Lower leg skin (tissue), 4 donors: ENCODE measurements around the gene FTO. TPM values are rescaled to one million over a fixed set of nuclear protein-coding genes. Genes with fewer than 3 reads are reported as not detected.
A peak's percentile ranks its signal among the peaks of the same experiment; 100 is the strongest.

Experiments
- DNase-seq, 2 donors: peaks; one replicate each; pipeline ENCODE4 v3.0.0-alpha.2; 2019; ENCODE audit warnings: low spot score in 2 of 2
- H3K4me3 ChIP-seq: fragments of 200-600 bp; sonication (generic); 2 replicates; pipeline ENCODE4 v1.5.1; 2017; ENCODE audit warnings: mild to moderate bottlenecking, low read depth; ENCODE audit not compliant: poor library complexity, severe bottlenecking
- CTCF ChIP-seq, 3 donors: fragments of 450-650 bp; IDR thresholded peaks; one replicate each; pipeline ENCODE4 v1.5.1; 2016; ENCODE audit warnings: antibody characterized with exemption in 3 of 3, mild to moderate bottlenecking in 3 of 3, moderate library complexity in 2 of 3
- POLR2A ChIP-seq, 2 donors: fragments of 450-650 bp; IDR thresholded peaks; one replicate each; pipeline ENCODE4 v1.6.1; 2016 to 2017; ENCODE audit warnings: antibody characterized with exemption in 2 of 2, mild to moderate bottlenecking in 1 of 2, moderate library complexity in 1 of 2
- WGBS, 2 donors: methylation state at CpG; one replicate each; pipeline ENCODE4 v1.1.5; 2018; 5-methylcytosine and 5-hydroxymethylcytosine counted together
- intact Hi-C: fragments of 100-400 bp; cut with DNase I; formaldehyde crosslinking; loops from one replicate; pipeline ENCODE4 v1.15.0; 2023; ENCODE audit warnings: low total_unique reads
- total RNA-seq, 4 donors: library from RNA; depleted of rRNA; stranded (reverse); fragments of >200 nt; gene quantifications; one replicate each; pipeline ENCODE4 v1.1.0, GENCODE V29; 2016

FTO gene
- total RNA-seq, 4 donors from 2014 or later, result 61.2 to 88.2 (median 64.1) TPM

GRCh38 chr16:53775106-53775820 lies 71.3 kb downstream of the FTO start:
- 73 to 77% methylated on average over 2 of the region's 2 CpGs for WGBS, 2 donors
- no peak for TF ChIP-seq POLR2A (IDR thresholded peaks at IDR 0.05)
- no peak for TF ChIP-seq CTCF (IDR thresholded peaks at IDR 0.05)
- H3K4me3 ChIP-seq, result no peak overlapping the region
- intact Hi-C loops, result loop anchor here (5.0 to 10.0 kb wide), 3 partner anchors 120 to 1490 kb away; partner anchors contain the start of gene IRX5
- DNase-seq, result no peak

- WGBS, 2 donors, result 53% methylated on average over 7 of the region's 7 CpGs
- intact Hi-C loops, result loop anchor here (5.0 to 10.0 kb wide), 3 partner anchors 119 to 1489 kb away; partner anchors contain the start of gene IRX5
- TF ChIP-seq CTCF (IDR thresholded peaks at IDR 0.05) (no peak), POLR2A (IDR thresholded peaks at IDR 0.05) (no peak)
- H3K4me3 ChIP-seq, result no peak overlapping the region
- DNase-seq, result peak in 1 of 2 donors; percentile 69
These were observed 72.0 kb downstream of the FTO start for GRCh38 chr16:53775821-53776431.

- intact Hi-C loops, result loop anchor here (5.0 to 10.0 kb wide), 3 partner anchors 116 to 1486 kb away; partner anchors contain the start of gene IRX5
- WGBS, 2 donors, result 79 to 81% methylated on average over 3 of the region's 3 CpGs
- TF ChIP-seq POLR2A (IDR thresholded peaks at IDR 0.05) (no peak), CTCF (IDR thresholded peaks at IDR 0.05) (no peak)
- no peak overlapping the region for H3K4me3 ChIP-seq
- no peak for DNase-seq
These were observed 75.2 kb downstream of the FTO start for GRCh38 chr16:53779186-53779585.

GRCh38 chr16:53780051-53780450 lies 76.1 kb downstream of the FTO start:
- DNase-seq, result no peak
- intact Hi-C loops, result no loop called here
- TF ChIP-seq POLR2A (IDR thresholded peaks at IDR 0.05) (no peak), CTCF (IDR thresholded peaks at IDR 0.05) (no peak)
- WGBS, 2 donors, result 68 to 85% methylated on average over 3 of the region's 3 CpGs
- no peak overlapping the region for H3K4me3 ChIP-seq

GRCh38 chr16:53781023-53781605 lies 77.2 kb downstream of the FTO start:
- no peak overlapping the region for H3K4me3 ChIP-seq
- no peak for DNase-seq
- no peak for TF ChIP-seq POLR2A (IDR thresholded peaks at IDR 0.05)
- TF ChIP-seq CTCF (IDR thresholded peaks at IDR 0.05), result no peak
- 74 to 86% methylated on average over 1 of the region's 1 CpG for WGBS, 2 donors
- intact Hi-C loops, result no loop called here
